Activated naive CD8-positive, alpha-beta T cell treated with anti-CD3 and anti-CD28 coated beads for 36 hours (primary cell): ENCODE measurements around the gene NDC1. TPM values are rescaled to one million over a fixed set of nuclear protein-coding genes. Genes with fewer than 3 reads are reported as not detected.
"Not testable (repeated sequence)": the region's sequence is repeated elsewhere in the genome, so short reads cannot be mapped to it uniquely, and the experiment has no call there.

ENCODE experiments used
- DNase-seq: peaks from one replicate; pipeline ENCODE4 v3.0.0; 2021
- H3K27ac Mint-ChIP-seq: one replicate; pipeline ENCODE4 v1.8.0; 2022; ENCODE audit warnings: mild to moderate bottlenecking, moderate library complexity, mixed read lengths
- H3K27me3 Mint-ChIP-seq: one replicate; pipeline ENCODE4 v1.8.0; 2022; ENCODE audit warnings: mild to moderate bottlenecking, mixed read lengths
- H3K36me3 Mint-ChIP-seq: one replicate; pipeline ENCODE4 v1.8.0; 2021; ENCODE audit warnings: mild to moderate bottlenecking, mixed read lengths
- H3K4me1 Mint-ChIP-seq: one replicate; pipeline ENCODE4 v1.8.0; 2021; ENCODE audit warnings: mixed read lengths
- H3K4me3 Mint-ChIP-seq: one replicate; pipeline ENCODE4 v1.8.0; 2022; ENCODE audit warnings: mild to moderate bottlenecking, moderate library complexity, mixed read lengths
- H3K9me3 Mint-ChIP-seq: one replicate; pipeline ENCODE4 v1.8.0; 2022; ENCODE audit warnings: mixed read lengths
- total RNA-seq, 2 experiments: library from RNA; stranded (reverse); gene quantifications; one replicate each; pipeline ENCODE4 v1.2.3, GENCODE V29; 2021

Gene NDC1
- total RNA-seq, 2 experiments from 2014 or later: 44.2 to 50.4 TPM

GRCh38 chr1:53763461-53763860, 74.6 kb downstream of the NDC1 start:
- H3K27ac Mint-ChIP-seq: no peak overlapping the region
- H3K4me1 Mint-ChIP-seq: peaks cover 17% of the 10 kb centered on the region
- H3K9me3 Mint-ChIP-seq: peaks cover 3% of the 10 kb centered on the region
- DNase-seq: no peak
- H3K27me3 Mint-ChIP-seq: no peaks in the 10 kb centered on the region
- H3K4me3 Mint-ChIP-seq: no peak overlapping the region
- H3K36me3 Mint-ChIP-seq: peaks cover 56% of the 10 kb centered on the region

GRCh38 chr1:53760497-53760896, 77.6 kb downstream of the NDC1 start:
- not testable (repeated sequence) for H3K27ac Mint-ChIP-seq, H3K4me1 Mint-ChIP-seq, H3K9me3 Mint-ChIP-seq, DNase-seq, H3K4me3 Mint-ChIP-seq, H3K27me3 Mint-ChIP-seq
- H3K36me3 Mint-ChIP-seq: peaks cover 43% of the 10 kb centered on the region

GRCh38 chr1:53755874-53756273, 82.2 kb downstream of the NDC1 start:
- Mint-ChIP-seq H3K4me1 (peaks cover 3% of the 10 kb centered on the region), H3K27ac (no peak overlapping the region), H3K36me3 (peaks cover 10% of the 10 kb centered on the region), H3K4me3 (no peak overlapping the region), H3K27me3 (no peaks in the 10 kb centered on the region), H3K9me3 (no peaks in the 10 kb centered on the region)
- DNase-seq: no peak

GRCh38 chr1:53754484-53755312, 83.4 kb downstream of the NDC1 start:
- Mint-ChIP-seq H3K27me3 (no peaks in the 10 kb centered on the region), H3K4me3 (no peak overlapping the region), H3K4me1 (peaks cover 3% of the 10 kb centered on the region), H3K27ac (no peak overlapping the region), H3K9me3 (no peaks in the 10 kb centered on the region), H3K36me3 (peaks cover 4% of the 10 kb centered on the region)
- DNase-seq: no peak

- no peaks in the 10 kb centered on the region for H3K9me3 Mint-ChIP-seq
- H3K4me3 Mint-ChIP-seq: no peak overlapping the region
- peaks cover 3% of the 10 kb centered on the region for H3K4me1 Mint-ChIP-seq
- no peaks in the 10 kb centered on the region for H3K27me3 Mint-ChIP-seq
- DNase-seq: no peak
- no peaks in the 10 kb centered on the region for H3K36me3 Mint-ChIP-seq
- H3K27ac Mint-ChIP-seq: no peak overlapping the region
These were observed 85.8 kb downstream of the NDC1 start for GRCh38 chr1:53752281-53752680.

- Mint-ChIP-seq H3K4me3 (no peak overlapping the region), H3K36me3 (peaks cover 1% of the 10 kb centered on the region), H3K27me3 (peaks cover 6% of the 10 kb centered on the region), H3K9me3 (peaks cover 6% of the 10 kb centered on the region), H3K4me1 (peaks cover 3% of the 10 kb centered on the region), H3K27ac (no peak overlapping the region)
- no peak for DNase-seq
These were observed 90.3 kb downstream of the NDC1 start for GRCh38 chr1:53747841-53748240.

GRCh38 chr1:53740621-53741105, 97.4 kb downstream of the NDC1 start:
- H3K4me3 Mint-ChIP-seq: no peak overlapping the region
- H3K4me1 Mint-ChIP-seq: no peaks in the 10 kb centered on the region
- H3K9me3 Mint-ChIP-seq: peaks cover 9% of the 10 kb centered on the region
- H3K27ac Mint-ChIP-seq: no peak overlapping the region
- H3K36me3 Mint-ChIP-seq: peaks cover 4% of the 10 kb centered on the region
- peaks cover 53% of the 10 kb centered on the region for H3K27me3 Mint-ChIP-seq
- no peak for DNase-seq

- Mint-ChIP-seq H3K4me1 (no peaks in the 10 kb centered on the region), H3K27me3 (peaks cover 67% of the 10 kb centered on the region), H3K4me3 (peak within 1 kb of the TSS; percentile 35), H3K36me3 (peaks cover 4% of the 10 kb centered on the region), H3K27ac (no peak within 1 kb of the TSS), H3K9me3 (peaks cover 9% of the 10 kb centered on the region)
- peak; percentile 79 for DNase-seq
These were observed 98.9 kb downstream of the NDC1 start, which contains the start of gene GLIS1 for GRCh38 chr1:53739109-53739681. TSS of gene GLIS1 (minus strand) at chr1:53739164. CDS start at chr1:53738064, 1,100 bp downstream.

- peaks cover 67% of the 10 kb centered on the region for H3K27me3 Mint-ChIP-seq
- H3K4me3 Mint-ChIP-seq: peak overlapping the region; percentile 35
- H3K27ac Mint-ChIP-seq: no peak overlapping the region
- DNase-seq: no peak
- peaks cover 9% of the 10 kb centered on the region for H3K9me3 Mint-ChIP-seq
- H3K4me1 Mint-ChIP-seq: no peaks in the 10 kb centered on the region
- peaks cover 4% of the 10 kb centered on the region for H3K36me3 Mint-ChIP-seq
These were observed 99.6 kb downstream of the NDC1 start for GRCh38 chr1:53738205-53739108.

GRCh38 chr1:53737648-53738204, 100.4 kb downstream of the NDC1 start:
- no peak for DNase-seq
- peaks cover 2% of the 10 kb centered on the region for H3K9me3 Mint-ChIP-seq
- H3K36me3 Mint-ChIP-seq: peaks cover under 1% of the 10 kb centered on the region
- no peak overlapping the region for H3K4me3 Mint-ChIP-seq
- H3K27ac Mint-ChIP-seq: no peak overlapping the region
- H3K4me1 Mint-ChIP-seq: no peaks in the 10 kb centered on the region
- H3K27me3 Mint-ChIP-seq: peaks cover 60% of the 10 kb centered on the region

- Mint-ChIP-seq H3K27ac (no peak overlapping the region), H3K27me3 (peaks cover 54% of the 10 kb centered on the region), H3K36me3 (no peaks in the 10 kb centered on the region), H3K4me1 (no peaks in the 10 kb centered on the region), H3K4me3 (no peak overlapping the region), H3K9me3 (no peaks in the 10 kb centered on the region)
- no peak for DNase-seq
These were observed 101.8 kb downstream of the NDC1 start for GRCh38 chr1:53736290-53736689.

- H3K9me3 Mint-ChIP-seq: no peaks in the 10 kb centered on the region
- H3K27me3 Mint-ChIP-seq: peaks cover 51% of the 10 kb centered on the region
- DNase-seq: no peak
- no peaks in the 10 kb centered on the region for H3K4me1 Mint-ChIP-seq
- H3K4me3 Mint-ChIP-seq: no peak overlapping the region
- H3K27ac Mint-ChIP-seq: no peak overlapping the region
- no peaks in the 10 kb centered on the region for H3K36me3 Mint-ChIP-seq
These were observed 102.4 kb downstream of the NDC1 start for GRCh38 chr1:53735681-53736080.

- no peak overlapping the region for H3K27ac Mint-ChIP-seq
These were observed 102.8 kb downstream of the NDC1 start for GRCh38 chr1:53735261-53735660.

GRCh38 chr1:53734650-53735211, 103.4 kb downstream of the NDC1 start:
- H3K27ac Mint-ChIP-seq: no peak overlapping the region
- H3K36me3 Mint-ChIP-seq: no peaks in the 10 kb centered on the region
- no peak overlapping the region for H3K4me3 Mint-ChIP-seq
- peaks cover 43% of the 10 kb centered on the region for H3K27me3 Mint-ChIP-seq
- H3K4me1 Mint-ChIP-seq: no peaks in the 10 kb centered on the region
- no peaks in the 10 kb centered on the region for H3K9me3 Mint-ChIP-seq
- DNase-seq: no peak

More at GRCh38 chr1:53735261-53735660, 102.8 kb downstream of the NDC1 start:
- Mint-ChIP-seq H3K4me1 (no peaks in the 10 kb centered on the region), H3K4me3 (no peak overlapping the region), H3K27me3 (peaks cover 48% of the 10 kb centered on the region), H3K9me3 (no peaks in the 10 kb centered on the region), H3K36me3 (no peaks in the 10 kb centered on the region)
- DNase-seq: no peak
